Calu3 (cell line): ENCODE measurements around the gene GRK1. TPM values are rescaled to one million over a fixed set of nuclear protein-coding genes. Genes with fewer than 3 reads are reported as not detected.
"Not testable (repeated sequence)": the region's sequence is repeated elsewhere in the genome, so short reads cannot be mapped to it uniquely, and the experiment has no call there.

Source experiments
- BruUV-seq: library from RNA; stranded (reverse); fragments of 400-500 nt; replicated peaks from 2 replicates; lab custom pipeline; 2021; lab: Mats Ljungman, UMichigan
- CTCF ChIA-PET: fragments of 300-600 bp; sonication (Branson Sonifier 250); formaldehyde crosslinking; loops from one replicate; lab custom pipeline; 2022; ENCODE audit warnings: antibody characterized with exemption; lab: Charles Lee
- DNase-seq: peaks from one replicate; pipeline ENCODE4 v3.0.0; 2022
- H3K27ac Mint-ChIP-seq: one replicate; pipeline ENCODE4 v1.8.0; 2022; ENCODE audit warnings: mixed read lengths; ENCODE audit not compliant: unreplicated experiment
- H3K27me3 Mint-ChIP-seq: one replicate; pipeline ENCODE4 v1.8.0; 2022; ENCODE audit warnings: mixed read lengths; ENCODE audit not compliant: unreplicated experiment
- H3K36me3 Mint-ChIP-seq: one replicate; pipeline ENCODE4 v1.8.0; 2022; ENCODE audit warnings: mild to moderate bottlenecking, moderate library complexity, mixed read lengths; ENCODE audit not compliant: insufficient read depth, unreplicated experiment
- H3K4me1 Mint-ChIP-seq: one replicate; pipeline ENCODE4 v1.8.0; 2022; ENCODE audit warnings: mild to moderate bottlenecking, low read depth, mixed read lengths; ENCODE audit not compliant: unreplicated experiment
- H3K4me3 Mint-ChIP-seq: one replicate; pipeline ENCODE4 v1.8.0; 2022; ENCODE audit warnings: mild to moderate bottlenecking, low read depth, moderate library complexity, mixed read lengths; ENCODE audit not compliant: unreplicated experiment
- H3K9me3 Mint-ChIP-seq: one replicate; pipeline ENCODE4 v1.8.0; 2022; ENCODE audit warnings: low read depth, mixed read lengths; ENCODE audit not compliant: unreplicated experiment
- intact Hi-C: fragments of 100-400 bp; cut with micrococcal nuclease; formaldehyde crosslinking; loops from one replicate; pipeline ENCODE4 v1.10.0; 2022; ENCODE audit not compliant: unreplicated experiment
- total RNA-seq: library from RNA; stranded (reverse); gene quantifications from 2 replicates; pipeline ENCODE4 v1.2.3, GENCODE V29; 2022
- TF ChIP-seq, protein P1 (sequence below): fragments of 200-600 bp; IDR thresholded peaks from one replicate; pipeline ENCODE4 v1.8.0; 2022; ENCODE audit warnings: antibody characterized with exemption; ENCODE audit not compliant: unreplicated experiment

GRK1 gene
- total RNA-seq, 1 experiment from 2014 or later: not detected

DNA sequence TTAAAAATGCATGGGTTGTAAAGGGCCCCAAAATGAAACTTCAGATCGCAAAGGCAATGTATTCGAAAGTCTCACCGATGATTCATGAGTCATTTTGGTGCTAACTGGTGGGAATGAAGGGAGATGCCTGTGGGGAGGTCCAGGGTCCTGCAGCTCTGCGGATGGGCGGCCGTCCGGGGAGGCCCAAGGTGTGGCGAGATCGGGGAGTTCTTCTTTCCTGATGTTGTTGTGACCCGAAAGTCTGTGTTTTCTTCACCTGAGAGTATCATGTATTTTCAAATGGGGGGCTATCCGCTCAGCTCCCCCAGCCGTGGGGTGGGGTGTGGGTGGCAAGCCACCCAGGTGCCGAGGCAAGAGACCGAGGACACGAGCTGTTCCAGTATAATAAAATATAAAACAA is 46.0 kb upstream of the GRK1 start:
- H3K36me3 Mint-ChIP-seq: peaks cover 2% of the 10 kb centered on the region
- H3K9me3 Mint-ChIP-seq: peaks cover 5% of the 10 kb centered on the region
- H3K27me3 Mint-ChIP-seq: no peaks in the 10 kb centered on the region
- CTCF ChIA-PET: no interaction called here
- intact Hi-C loops: no loop called here
- DNase-seq: no peak
- BruUV-seq: no TSS peak
- H3K4me1 Mint-ChIP-seq: no peaks in the 10 kb centered on the region
- no peak overlapping the region for H3K4me3 Mint-ChIP-seq
- H3K27ac Mint-ChIP-seq: no peak overlapping the region
- TF ChIP-seq, protein P1, sequence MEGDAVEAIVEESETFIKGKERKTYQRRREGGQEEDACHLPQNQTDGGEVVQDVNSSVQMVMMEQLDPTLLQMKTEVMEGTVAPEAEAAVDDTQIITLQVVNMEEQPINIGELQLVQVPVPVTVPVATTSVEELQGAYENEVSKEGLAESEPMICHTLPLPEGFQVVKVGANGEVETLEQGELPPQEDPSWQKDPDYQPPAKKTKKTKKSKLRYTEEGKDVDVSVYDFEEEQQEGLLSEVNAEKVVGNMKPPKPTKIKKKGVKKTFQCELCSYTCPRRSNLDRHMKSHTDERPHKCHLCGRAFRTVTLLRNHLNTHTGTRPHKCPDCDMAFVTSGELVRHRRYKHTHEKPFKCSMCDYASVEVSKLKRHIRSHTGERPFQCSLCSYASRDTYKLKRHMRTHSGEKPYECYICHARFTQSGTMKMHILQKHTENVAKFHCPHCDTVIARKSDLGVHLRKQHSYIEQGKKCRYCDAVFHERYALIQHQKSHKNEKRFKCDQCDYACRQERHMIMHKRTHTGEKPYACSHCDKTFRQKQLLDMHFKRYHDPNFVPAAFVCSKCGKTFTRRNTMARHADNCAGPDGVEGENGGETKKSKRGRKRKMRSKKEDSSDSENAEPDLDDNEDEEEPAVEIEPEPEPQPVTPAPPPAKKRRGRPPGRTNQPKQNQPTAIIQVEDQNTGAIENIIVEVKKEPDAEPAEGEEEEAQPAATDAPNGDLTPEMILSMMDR: no peak

DNA sequence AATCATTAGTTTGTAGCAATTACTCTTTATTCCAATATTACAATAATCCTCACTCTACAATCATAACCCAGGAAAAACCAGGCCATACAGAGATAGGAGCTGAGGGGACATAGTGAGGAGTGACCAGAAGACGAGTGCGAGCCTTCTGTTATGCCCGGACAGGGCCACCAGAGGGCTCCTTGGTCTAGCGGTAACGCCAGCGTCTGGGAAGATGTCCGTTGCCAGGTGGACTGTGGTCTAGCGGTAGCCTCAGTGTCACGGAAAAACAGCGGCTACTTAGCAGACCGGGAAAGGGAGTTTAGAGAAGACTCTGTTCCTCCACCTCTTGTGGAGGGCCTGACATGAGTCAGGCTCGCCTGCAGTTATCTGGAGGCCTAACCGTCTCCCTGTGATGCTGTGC is 45.5 kb upstream of the GRK1 start:
- H3K4me1 Mint-ChIP-seq, BruUV-seq, DNase-seq: not testable (repeated sequence)

DNA sequence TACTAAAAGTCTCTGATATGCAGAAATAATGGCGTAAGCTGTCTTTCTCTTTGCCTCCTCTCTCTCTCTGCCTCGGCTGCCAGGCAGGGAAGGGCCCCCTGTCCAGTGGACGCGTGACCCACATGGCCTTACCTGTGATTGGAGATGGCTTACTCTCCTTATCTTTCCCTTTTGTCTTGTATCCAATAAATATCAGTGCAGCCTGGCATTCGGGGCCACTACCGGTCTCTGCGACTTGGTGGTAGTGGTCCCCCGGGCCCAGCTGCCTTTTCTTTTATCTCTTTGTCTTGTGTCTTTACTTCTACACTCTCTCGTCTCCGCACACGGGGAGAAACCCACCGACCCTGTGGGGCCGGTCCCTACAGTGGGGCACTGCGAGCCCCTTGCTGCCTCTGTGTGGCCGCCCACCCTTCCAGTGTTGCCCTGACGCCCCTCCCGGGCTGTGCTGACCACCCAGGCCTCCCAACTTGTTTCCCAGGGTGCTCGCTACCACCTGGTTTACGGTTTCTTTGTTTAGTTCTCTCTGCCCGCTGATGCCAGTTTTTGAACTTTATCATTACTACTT is 45.0 kb upstream of the GRK1 start:
- CTCF ChIA-PET, H3K27me3 Mint-ChIP-seq, H3K4me1 Mint-ChIP-seq, H3K4me3 Mint-ChIP-seq, intact Hi-C loops, DNase-seq, BruUV-seq, H3K9me3 Mint-ChIP-seq, H3K36me3 Mint-ChIP-seq, H3K27ac Mint-ChIP-seq: not testable (repeated sequence)

More for the DNA sequence above, 45.5 kb upstream of the GRK1 start:
- H3K27ac Mint-ChIP-seq, H3K36me3 Mint-ChIP-seq, intact Hi-C loops, H3K4me3 Mint-ChIP-seq, H3K9me3 Mint-ChIP-seq, H3K27me3 Mint-ChIP-seq, CTCF ChIA-PET: not testable (repeated sequence)

DNA sequence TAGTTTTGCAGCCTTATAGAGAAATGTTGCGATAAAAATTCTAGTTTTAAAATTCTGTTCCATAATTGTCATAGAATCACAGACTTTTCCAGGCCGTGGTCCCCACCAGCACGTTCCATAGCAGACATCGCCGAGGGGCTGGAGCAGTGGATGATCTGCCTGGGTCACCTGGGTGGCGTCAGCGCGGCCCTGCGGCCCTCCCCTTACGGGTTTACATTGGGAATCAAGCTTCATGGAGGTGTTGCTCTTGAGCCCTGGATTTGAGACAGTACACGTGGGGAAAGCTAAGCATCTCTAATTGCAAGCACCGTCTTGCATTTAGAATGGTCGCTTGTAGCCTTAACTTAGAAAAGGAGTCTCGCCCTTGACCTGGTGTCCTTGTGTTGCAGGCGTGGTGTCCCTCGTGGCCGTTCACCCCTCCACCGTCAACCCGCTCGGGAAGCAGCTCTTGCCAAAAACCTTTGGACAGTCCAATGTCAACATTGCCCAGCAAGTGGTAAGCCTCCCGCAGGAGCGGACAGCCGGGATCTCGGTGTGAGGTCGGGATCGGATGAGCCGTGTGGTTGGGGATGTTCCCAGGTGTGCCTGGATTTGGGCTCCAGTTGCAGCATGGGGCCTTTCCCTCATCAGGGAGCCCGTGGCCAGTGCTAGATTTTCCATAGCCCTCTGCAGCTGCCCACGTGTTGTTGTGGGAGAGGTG is 44.1 kb upstream of the GRK1 start:
- H3K9me3 Mint-ChIP-seq: peaks cover 5% of the 10 kb centered on the region
- H3K36me3 Mint-ChIP-seq: peaks cover 7% of the 10 kb centered on the region
- intact Hi-C loops: no loop called here
- no peak overlapping the region for H3K27ac Mint-ChIP-seq
- no peaks in the 10 kb centered on the region for H3K27me3 Mint-ChIP-seq
- TF ChIP-seq, protein P1: no peak
- no peaks in the 10 kb centered on the region for H3K4me1 Mint-ChIP-seq
- no peak for DNase-seq
- CTCF ChIA-PET: no interaction called here
- H3K4me3 Mint-ChIP-seq: no peak overlapping the region
- no TSS peak for BruUV-seq

DNA sequence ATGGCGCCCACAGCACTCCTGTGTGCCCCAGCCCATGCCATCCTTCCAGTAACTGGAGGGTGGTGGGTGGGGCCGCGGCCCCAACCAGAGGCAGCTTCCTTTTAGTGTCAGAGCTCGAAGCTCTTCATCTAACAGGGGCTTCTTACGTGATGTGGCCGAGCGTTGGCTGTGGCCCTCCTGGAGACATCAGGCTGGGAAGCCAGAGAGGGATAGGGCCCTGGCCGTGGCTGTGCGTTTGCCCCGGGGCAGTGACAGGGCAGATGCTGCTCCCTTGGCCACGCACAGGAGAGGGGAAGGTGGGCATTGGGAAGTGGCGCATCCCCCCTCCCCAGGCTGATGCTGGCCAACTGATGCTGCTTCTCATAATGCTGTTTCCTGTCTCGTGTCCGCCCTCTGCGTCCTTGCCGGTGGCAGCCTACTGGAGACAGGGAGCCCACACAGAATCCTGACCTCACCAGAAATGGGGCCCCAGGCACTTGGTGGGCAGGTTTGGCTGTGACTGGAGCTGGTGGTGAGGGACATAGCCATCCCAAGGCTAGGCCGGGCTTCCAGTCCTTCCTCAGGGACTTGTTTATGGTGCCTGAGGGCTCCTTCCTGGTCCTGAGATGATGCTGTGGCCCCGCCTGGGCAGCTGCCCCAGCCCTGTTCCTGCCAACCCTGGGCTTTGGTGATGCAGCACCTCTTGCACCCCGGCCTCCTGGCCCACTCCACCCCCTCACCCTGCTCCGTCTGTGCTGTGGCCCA is 43.4 kb upstream of the GRK1 start:
- Mint-ChIP-seq H3K27me3 (no peaks in the 10 kb centered on the region), H3K9me3 (peaks cover 5% of the 10 kb centered on the region), H3K27ac (no peak overlapping the region), H3K4me1 (no peaks in the 10 kb centered on the region), H3K4me3 (no peak overlapping the region), H3K36me3 (peaks cover 7% of the 10 kb centered on the region)
- CTCF ChIA-PET: no interaction called here
- TF ChIP-seq, protein P1: no peak
- intact Hi-C loops: no loop called here
- no TSS peak for BruUV-seq
- no peak for DNase-seq
